ENCODE data around the gene LRP8. TPM values are rescaled to one million over a fixed set of nuclear protein-coding genes. Genes with fewer than 3 reads are reported as not detected.

Gene LRP8
- total and polyA plus RNA-seq, 2 of the 4 experiments (the other 2 are of a cell fraction) = 12.0 to 12.1 TPM

GRCh38 chr1:53271446-53272090, 56.3 kb downstream of the LRP8 start:
- H3K9ac ChIP-seq (ENCODE audit: low read depth, low read length) = no peak overlapping the region
- H3K27me3 ChIP-seq (ENCODE audit: control insufficient read depth, insufficient read depth, low read length) = no peaks in the 10 kb centered on the region
- ChIA-PET CTCF (no interaction called here), POLR2A (ENCODE audit: unreplicated experiment) (no interaction called here)
- H2BK120ac ChIP-seq (ENCODE audit: low read depth, low read length) = no peak overlapping the region
- H3K4me1 ChIP-seq (ENCODE audit: control insufficient read depth, insufficient read depth, low read length) = no peaks in the 10 kb centered on the region
- H3K56ac ChIP-seq (ENCODE audit: extremely low read depth, insufficient read depth, low read length) = no peak overlapping the region
- H4K20me1 ChIP-seq (ENCODE audit: insufficient read depth, low read length) = no peaks in the 10 kb centered on the region
- TF ChIP-seq BHLHE40 (IDR thresholded peaks at IDR 0.05; ENCODE audit: low read depth, low read length) = no peak
- H3K79me1 ChIP-seq (ENCODE audit: low read depth in 1 of 2, low read length in 2 of 2) = no peaks in the 10 kb centered on the region
- H2AK5ac ChIP-seq (ENCODE audit: low read depth, low read length) = no peak overlapping the region
- H2BK15ac ChIP-seq (ENCODE audit: low read depth, low read length) = no peak overlapping the region
- BruUV-seq (replicated peaks) = no TSS peak
- no peak overlapping the region for H3K18ac ChIP-seq (ENCODE audit: low read depth, low read length)
- no peak overlapping the region for H2BK20ac ChIP-seq (ENCODE audit: low read depth, low read length)
- no peak overlapping the region for H3K4me2 ChIP-seq (ENCODE audit: low read depth, low read length)
- H4K8ac ChIP-seq (ENCODE audit: low read depth in 2 of 2, low read length in 2 of 2) = no peak overlapping the region
- no peak overlapping the region for H3K27ac ChIP-seq (ENCODE audit: insufficient read depth, low read length)
- no peak for DNase-seq
- H3K9me1 ChIP-seq (ENCODE audit: insufficient read depth, low read length) = no peaks in the 10 kb centered on the region
- H3K14ac ChIP-seq (replicated peaks; ENCODE audit: low read depth, low read length) = no peak overlapping the region
- ATAC-seq (ENCODE audit: low read depth) = no peak
- no peak overlapping the region for H2BK5ac ChIP-seq (ENCODE audit: low read depth, low read length, poor library complexity, severe bottlenecking)
- H4K91ac ChIP-seq (ENCODE audit: insufficient read depth, low read depth, low read length) = no peak overlapping the region
- in situ Hi-C loops (cut with MboI; ENCODE audit: low sequenced_read_pairs) = no loop called here
- H2AK9ac ChIP-seq (replicated peaks; ENCODE audit: low read depth, low read length, poor library complexity) = no peak overlapping the region
- dilution Hi-C loops (cut with HindIII; ENCODE audit: low sequenced_read_pairs, unreplicated experiment) = no loop called here
- no peaks in the 10 kb centered on the region for H3K9me3 ChIP-seq (ENCODE audit: control insufficient read depth, insufficient read depth, low read length)
- H3K4me3 ChIP-seq (ENCODE audit: insufficient read depth, low read depth, low read length) = no peak overlapping the region
- no peak overlapping the region for H4K5ac ChIP-seq (ENCODE audit: low read depth, low read length)
- no peak overlapping the region for H3K4ac ChIP-seq (ENCODE audit: low read depth, low read length)
- peaks cover 3% of the 10 kb centered on the region; the same call in 1 of the 2 replicates for H3K36me3 ChIP-seq (ENCODE audit: control insufficient read depth, insufficient read depth, low read length)
- no peak overlapping the region for H2AFZ ChIP-seq (replicated peaks; ENCODE audit: low read length, poor library complexity)
- intact Hi-C loops (cut with micrococcal nuclease) = no loop called here
- 100% methylated on average over 2 of the region's 5 CpGs; no CpG with 5 or more reads in 1 of the 2 experiments for WGBS, 2 experiments (ENCODE audit: extremely low coverage in 2 of 2, insufficient read length in 1 of 2)
- H3K23ac ChIP-seq (ENCODE audit: low read depth, low read length) = no peak overlapping the region

All from IMR-90 (cell line).